ENCODE measurements around the gene FGF2. TPM values are rescaled to one million over a fixed set of nuclear protein-coding genes. Genes with fewer than 3 reads are reported as not detected.

FGF2 gene
- total and polyA plus RNA-seq, 4 donors, result 0.52 to 1.4 (median 0.98) TPM

DNA sequence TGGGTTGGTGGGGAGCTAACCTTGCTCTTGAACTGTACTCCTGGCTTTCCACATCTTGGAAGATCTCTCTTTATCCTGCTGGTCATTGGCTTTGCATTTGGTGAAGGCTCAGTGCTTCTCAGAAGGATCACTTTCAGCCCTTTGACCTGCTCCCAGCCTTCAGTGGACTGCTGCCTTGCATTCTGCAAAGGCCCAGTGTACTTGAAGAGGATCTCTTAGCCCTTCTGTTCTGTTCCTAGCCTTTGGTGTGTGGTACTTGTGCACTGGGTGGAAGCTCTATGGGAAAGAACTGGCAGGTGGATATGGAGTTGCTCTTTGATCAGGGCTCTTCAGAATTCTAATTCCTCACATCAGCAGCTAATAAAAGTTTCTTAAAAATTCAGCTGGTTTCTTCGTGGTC is 46.5 kb downstream of the FGF2 start:
- H3K36me3 ChIP-seq (ENCODE audit: control insufficient read depth in 4 of 4, insufficient read depth in 3 of 4, low read depth in 1 of 4, low read length in 3 of 4), result no peaks in the 10 kb centered on the region
- no peak overlapping the region for H3K4me3 ChIP-seq (ENCODE audit: low read depth in 1 of 3, low read length in 3 of 3)
- no peak overlapping the region for H3K9ac ChIP-seq (ENCODE audit: low read depth in 1 of 2, low read length in 2 of 2)
- no peak overlapping the region for H3K27ac ChIP-seq (ENCODE audit: low read depth in 1 of 2, low read length in 2 of 2)
- 85% methylated on average over 1 of the region's 1 CpG for WGBS
- no peak for DNase-seq (ENCODE audit: low spot score)
- no peaks in the 10 kb centered on the region for H3K27me3 ChIP-seq (ENCODE audit: control insufficient read depth in 4 of 4, insufficient read depth in 4 of 4, low read length in 3 of 4)
- TF ChIP-seq RXRA (IDR thresholded peaks at IDR 0.05) (no peak), JUND (IDR thresholded peaks at IDR 0.05) (no peak), NR2F2 (IDR thresholded peaks at IDR 0.05) (no peak), TAF1 (conservative IDR thresholded peaks at IDR 0.05) (no peak), YY1 (IDR thresholded peaks at IDR 0.05) (no peak), EGR1 (IDR thresholded peaks at IDR 0.05; ENCODE audit: low read depth in 2 of 2) (no peak), FOXA2 (IDR thresholded peaks at IDR 0.05) (no peak), SP1 (IDR thresholded peaks at IDR 0.05) (no peak), GABPA (IDR thresholded peaks at IDR 0.05 in 1 of 2, conservative IDR thresholded peaks at IDR 0.05 in 1 of 2) (no peak)
- TF ChIP-seq, protein P1, sequence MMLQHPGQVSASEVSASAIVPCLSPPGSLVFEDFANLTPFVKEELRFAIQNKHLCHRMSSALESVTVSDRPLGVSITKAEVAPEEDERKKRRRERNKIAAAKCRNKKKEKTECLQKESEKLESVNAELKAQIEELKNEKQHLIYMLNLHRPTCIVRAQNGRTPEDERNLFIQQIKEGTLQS (IDR thresholded peaks at IDR 0.05), result no peak
- TF ChIP-seq, protein P2, sequence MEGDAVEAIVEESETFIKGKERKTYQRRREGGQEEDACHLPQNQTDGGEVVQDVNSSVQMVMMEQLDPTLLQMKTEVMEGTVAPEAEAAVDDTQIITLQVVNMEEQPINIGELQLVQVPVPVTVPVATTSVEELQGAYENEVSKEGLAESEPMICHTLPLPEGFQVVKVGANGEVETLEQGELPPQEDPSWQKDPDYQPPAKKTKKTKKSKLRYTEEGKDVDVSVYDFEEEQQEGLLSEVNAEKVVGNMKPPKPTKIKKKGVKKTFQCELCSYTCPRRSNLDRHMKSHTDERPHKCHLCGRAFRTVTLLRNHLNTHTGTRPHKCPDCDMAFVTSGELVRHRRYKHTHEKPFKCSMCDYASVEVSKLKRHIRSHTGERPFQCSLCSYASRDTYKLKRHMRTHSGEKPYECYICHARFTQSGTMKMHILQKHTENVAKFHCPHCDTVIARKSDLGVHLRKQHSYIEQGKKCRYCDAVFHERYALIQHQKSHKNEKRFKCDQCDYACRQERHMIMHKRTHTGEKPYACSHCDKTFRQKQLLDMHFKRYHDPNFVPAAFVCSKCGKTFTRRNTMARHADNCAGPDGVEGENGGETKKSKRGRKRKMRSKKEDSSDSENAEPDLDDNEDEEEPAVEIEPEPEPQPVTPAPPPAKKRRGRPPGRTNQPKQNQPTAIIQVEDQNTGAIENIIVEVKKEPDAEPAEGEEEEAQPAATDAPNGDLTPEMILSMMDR (IDR thresholded peaks at IDR 0.05; ENCODE audit: low read depth, low read length, missing input control), result no peak
- TF ChIP-seq, protein P3, sequence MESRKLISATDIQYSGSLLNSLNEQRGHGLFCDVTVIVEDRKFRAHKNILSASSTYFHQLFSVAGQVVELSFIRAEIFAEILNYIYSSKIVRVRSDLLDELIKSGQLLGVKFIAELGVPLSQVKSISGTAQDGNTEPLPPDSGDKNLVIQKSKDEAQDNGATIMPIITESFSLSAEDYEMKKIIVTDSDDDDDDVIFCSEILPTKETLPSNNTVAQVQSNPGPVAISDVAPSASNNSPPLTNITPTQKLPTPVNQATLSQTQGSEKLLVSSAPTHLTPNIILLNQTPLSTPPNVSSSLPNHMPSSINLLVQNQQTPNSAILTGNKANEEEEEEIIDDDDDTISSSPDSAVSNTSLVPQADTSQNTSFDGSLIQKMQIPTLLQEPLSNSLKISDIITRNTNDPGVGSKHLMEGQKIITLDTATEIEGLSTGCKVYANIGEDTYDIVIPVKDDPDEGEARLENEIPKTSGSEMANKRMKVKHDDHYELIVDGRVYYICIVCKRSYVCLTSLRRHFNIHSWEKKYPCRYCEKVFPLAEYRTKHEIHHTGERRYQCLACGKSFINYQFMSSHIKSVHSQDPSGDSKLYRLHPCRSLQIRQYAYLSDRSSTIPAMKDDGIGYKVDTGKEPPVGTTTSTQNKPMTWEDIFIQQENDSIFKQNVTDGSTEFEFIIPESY (IDR thresholded peaks at IDR 0.05), result no peak
- TF ChIP-seq, protein P4, sequence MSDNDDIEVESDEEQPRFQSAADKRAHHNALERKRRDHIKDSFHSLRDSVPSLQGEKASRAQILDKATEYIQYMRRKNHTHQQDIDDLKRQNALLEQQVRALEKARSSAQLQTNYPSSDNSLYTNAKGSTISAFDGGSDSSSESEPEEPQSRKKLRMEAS (IDR thresholded peaks at IDR 0.05), result no peak
- TF ChIP-seq, protein P5, sequence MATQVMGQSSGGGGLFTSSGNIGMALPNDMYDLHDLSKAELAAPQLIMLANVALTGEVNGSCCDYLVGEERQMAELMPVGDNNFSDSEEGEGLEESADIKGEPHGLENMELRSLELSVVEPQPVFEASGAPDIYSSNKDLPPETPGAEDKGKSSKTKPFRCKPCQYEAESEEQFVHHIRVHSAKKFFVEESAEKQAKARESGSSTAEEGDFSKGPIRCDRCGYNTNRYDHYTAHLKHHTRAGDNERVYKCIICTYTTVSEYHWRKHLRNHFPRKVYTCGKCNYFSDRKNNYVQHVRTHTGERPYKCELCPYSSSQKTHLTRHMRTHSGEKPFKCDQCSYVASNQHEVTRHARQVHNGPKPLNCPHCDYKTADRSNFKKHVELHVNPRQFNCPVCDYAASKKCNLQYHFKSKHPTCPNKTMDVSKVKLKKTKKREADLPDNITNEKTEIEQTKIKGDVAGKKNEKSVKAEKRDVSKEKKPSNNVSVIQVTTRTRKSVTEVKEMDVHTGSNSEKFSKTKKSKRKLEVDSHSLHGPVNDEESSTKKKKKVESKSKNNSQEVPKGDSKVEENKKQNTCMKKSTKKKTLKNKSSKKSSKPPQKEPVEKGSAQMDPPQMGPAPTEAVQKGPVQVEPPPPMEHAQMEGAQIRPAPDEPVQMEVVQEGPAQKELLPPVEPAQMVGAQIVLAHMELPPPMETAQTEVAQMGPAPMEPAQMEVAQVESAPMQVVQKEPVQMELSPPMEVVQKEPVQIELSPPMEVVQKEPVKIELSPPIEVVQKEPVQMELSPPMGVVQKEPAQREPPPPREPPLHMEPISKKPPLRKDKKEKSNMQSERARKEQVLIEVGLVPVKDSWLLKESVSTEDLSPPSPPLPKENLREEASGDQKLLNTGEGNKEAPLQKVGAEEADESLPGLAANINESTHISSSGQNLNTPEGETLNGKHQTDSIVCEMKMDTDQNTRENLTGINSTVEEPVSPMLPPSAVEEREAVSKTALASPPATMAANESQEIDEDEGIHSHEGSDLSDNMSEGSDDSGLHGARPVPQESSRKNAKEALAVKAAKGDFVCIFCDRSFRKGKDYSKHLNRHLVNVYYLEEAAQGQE (IDR thresholded peaks at IDR 0.05), result no peak
- no peaks in the 10 kb centered on the region for H3K9me3 ChIP-seq (ENCODE audit: control insufficient read depth in 4 of 4, low read length in 3 of 4)
- peaks cover 0 to 2% (median 0%) of the 10 kb centered on the region in 4 donors for H3K4me1 ChIP-seq (ENCODE audit: control insufficient read depth in 4 of 4, insufficient read depth in 4 of 4, low read length in 3 of 4)

All from liver (tissue), 9 donors.